Measurements from ENCODE around the gene BABAM2.

Gene BABAM2

DNA sequence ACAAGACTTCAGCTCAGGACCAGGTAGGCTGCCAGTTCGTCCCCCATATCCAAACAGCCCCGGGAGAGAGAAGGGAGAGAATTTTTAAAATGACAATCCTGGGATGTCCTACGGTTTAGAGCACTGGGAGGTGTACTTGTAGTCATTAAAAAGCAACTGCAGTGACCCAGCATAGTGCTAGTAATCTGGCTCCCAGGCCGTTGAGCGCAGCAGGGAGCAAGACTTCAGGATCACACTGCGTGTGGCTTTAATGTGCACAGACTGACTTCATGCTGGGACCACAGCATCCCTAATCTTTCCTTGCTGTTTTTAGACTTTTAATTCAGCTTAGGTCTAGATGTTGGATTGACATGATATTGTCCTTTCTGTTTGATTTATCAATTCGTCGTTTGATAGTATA, 282.8 kb downstream of the BABAM2 start:
- no peak for DNase-seq

DNA sequence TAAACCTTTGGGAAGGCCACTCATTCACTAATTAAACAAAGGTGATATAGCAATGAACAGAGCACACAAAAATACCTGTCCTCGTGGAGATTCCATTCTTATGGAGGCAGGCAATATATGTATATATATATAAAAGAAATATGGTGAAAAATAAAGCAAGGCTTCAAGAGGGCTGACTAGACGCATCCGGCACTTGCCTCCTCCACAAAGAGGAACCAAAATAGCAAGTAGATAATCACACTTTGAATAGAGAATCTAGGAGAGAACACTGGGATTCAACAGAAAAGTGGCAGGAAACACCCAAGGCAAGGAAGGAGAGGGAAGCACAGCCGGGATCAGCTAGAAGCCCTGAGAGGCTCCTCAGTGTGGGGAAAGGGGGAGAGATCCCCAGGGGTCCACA, 283.7 kb downstream of the BABAM2 start:
- DNase-seq: no peak

- no peak for DNase-seq
Observed at GRCh38 chr2:28175028-28175427, 284.5 kb downstream of the BABAM2 start.

- no peak for DNase-seq
Observed at GRCh38 chr2:28178946-28179345, 288.4 kb downstream of the BABAM2 start.

- no peak for DNase-seq
Observed at GRCh38 chr2:28181801-28182200, 291.3 kb downstream of the BABAM2 start.

DNA sequence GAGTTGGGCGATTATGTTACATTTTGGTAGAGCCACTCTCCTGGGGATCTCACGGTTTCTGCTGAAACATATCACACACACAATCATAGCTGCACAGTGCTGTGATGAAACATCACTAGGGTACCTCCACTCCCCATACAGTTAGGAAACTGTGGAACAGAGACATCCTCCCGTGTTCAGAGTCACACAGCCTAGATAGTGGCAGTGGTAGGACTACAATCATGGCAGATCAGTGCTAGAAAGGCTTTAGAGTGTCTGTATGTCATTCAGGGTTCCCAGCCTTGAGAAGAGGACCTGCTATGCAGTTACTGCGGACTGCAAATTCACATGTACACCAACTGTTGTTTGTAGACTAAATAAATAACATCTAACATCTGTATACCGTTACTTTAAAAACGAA, 291.8 kb downstream of the BABAM2 start:
- no peak for DNase-seq

DNA sequence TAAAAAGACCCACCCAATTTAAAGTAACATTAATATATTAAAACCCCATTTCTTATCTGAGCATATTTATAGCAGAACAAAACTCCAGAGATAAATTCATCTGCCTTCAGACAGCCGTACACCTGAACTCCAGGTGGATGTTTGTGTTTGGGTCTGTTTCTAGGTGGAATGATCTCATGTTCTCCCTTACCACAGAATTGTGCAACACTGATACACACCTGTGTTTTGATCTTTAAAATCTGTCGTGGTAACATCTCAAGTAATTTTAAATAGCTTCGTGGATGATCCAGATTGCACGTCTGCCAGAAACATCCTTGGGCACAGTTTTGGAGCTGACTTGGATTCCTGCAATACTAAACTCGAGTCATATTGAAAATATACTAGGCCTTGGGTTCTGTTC, 294.6 kb downstream of the BABAM2 start:
- no peak for DNase-seq

DNA sequence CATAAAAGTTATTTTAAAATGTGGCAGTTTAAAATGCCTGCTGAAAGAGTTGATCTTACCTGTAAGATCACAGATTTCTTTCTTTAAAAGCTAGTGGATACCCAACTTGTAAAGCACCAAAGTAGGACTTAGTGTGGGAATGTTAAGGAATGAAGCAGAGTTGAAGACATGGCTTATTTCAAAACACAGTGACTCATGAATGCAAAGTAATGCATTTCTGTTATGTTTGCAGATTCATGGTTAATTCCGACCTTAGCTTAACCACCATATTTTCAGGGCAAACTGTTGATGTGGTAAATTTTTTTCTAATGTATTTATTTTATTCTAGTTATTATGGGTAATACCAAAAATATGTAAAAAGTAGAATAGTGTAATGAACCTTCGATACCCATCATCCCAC, 295.4 kb downstream of the BABAM2 start:
- no peak for DNase-seq

- DNase-seq: no peak
Observed at GRCh38 chr2:28187186-28187585, 296.7 kb downstream of the BABAM2 start.

- DNase-seq: no peak
Observed at GRCh38 chr2:28188436-28188835, 297.9 kb downstream of the BABAM2 start.

- no peak for DNase-seq
Observed at GRCh38 chr2:28193630-28194403, 303.3 kb downstream of the BABAM2 start.

GRCh38 chr2:28199995-28200679, 309.6 kb downstream of the BABAM2 start:
- no peak for DNase-seq

- no peak for DNase-seq
Observed at GRCh38 chr2:28201671-28202180, 311.2 kb downstream of the BABAM2 start.

GRCh38 chr2:28202719-28203118, 312.2 kb downstream of the BABAM2 start:
- no peak for DNase-seq

- no peak for DNase-seq
Observed at GRCh38 chr2:28206762-28207161, 316.2 kb downstream of the BABAM2 start.

GRCh38 chr2:28209261-28209691, 318.7 kb downstream of the BABAM2 start:
- no peak for DNase-seq

GRCh38 chr2:28209864-28210263, 319.3 kb downstream of the BABAM2 start:
- no peak for DNase-seq

GRCh38 chr2:28210535-28210934, 320.0 kb downstream of the BABAM2 start:
- DNase-seq: no peak

GRCh38 chr2:28216331-28216730, 325.8 kb downstream of the BABAM2 start:
- DNase-seq: no peak

DNA sequence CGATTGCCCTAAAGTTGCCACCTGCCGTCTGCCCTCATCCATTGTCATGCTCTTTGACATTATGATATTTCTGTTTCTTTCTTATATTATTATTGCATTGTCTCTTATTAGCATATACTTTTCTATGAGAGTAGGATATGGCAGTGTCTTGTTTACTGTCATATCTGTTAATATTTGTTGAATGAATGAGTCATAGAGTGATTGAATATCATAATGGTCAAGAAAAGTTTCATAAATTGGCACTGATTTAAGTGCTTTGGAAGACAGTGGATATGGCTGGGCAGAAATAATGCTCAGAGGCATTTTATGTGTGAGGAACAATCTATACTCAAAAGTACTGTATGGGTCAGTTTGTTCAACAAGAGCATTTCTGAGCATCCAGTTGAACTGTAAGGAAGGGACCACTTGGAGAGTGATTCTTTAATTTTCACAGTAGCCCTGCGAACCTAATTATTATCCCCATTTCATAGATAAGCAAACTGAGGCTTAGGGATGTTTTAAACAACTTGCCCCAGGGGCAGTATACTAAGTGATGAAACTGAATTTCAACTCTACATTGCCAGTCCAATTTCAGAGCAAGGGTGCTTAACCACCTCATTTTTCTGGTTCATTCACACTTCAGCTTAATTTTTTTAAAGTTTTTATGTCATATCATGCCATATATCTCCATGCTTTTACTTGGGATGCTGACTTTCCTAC, 326.7 kb downstream of the BABAM2 start:
- DNase-seq: no peak

DNA sequence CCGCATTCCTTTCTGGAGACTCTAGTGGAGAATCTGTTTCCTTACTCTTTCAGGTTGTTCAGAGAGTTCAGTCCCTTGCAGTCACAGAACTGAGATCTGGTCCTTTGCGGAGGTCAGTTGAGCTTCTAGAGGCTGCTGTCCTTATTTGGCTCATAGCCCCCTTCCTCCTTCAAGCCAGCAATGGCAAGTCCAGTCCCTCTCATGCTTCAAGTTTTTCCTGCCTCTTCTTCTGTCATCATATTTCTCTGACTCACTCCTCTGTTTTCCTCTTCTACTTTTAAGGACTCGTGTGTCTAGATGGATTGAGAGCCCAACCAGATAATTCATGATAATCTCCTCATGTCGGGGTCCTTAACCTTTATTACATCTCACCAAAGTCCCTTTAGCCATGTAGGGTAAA, 328.6 kb downstream of the BABAM2 start:
- no peak for DNase-seq

DNA sequence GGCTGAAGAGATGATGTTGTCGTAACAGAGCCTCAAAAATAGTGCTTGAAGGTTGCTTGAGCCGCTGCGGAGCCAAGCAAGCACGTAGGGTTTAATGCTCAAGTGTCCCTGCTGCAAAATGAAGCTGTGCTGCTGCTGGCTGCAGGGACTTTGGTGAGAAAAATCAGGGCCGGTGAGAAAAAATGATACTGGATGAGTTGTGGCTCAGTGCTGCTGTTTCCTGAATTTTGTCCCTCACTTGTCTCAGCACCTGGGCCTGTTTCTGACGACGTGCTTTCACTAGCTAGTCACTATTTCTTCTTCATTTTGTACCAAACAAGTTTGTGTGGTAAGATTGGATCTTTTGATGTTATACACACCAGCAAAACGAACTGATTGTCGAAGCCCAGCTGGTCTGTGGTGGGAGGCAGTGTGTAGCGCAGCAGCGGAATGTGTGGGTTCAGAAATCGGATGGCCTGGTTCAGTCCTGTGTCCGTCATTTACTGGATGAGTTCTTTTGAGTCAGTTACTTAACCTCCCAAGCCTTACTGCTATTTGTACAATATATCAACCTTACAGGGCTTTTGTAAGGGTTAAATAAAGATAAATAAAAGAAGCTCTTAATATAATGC, 329.3 kb downstream of the BABAM2 start:
- DNase-seq: no peak
